HG03175 (cell line): Measurements from ENCODE around the gene ATP6V0E2.
"Not testable (repeated sequence)": the region's sequence is repeated elsewhere in the genome, so short reads cannot be mapped to it uniquely, and the experiment has no call there.

Experiments
- ATAC-seq: cut with Tn5 transposase; IDR thresholded peaks from one replicate; pipeline ENCODE4 v1.9.1; 2021; ENCODE audit warnings: mild to moderate bottlenecking, moderate library complexity; ENCODE audit not compliant: unreplicated experiment

The ATP6V0E2 gene

GRCh38 chr7:149873074-149873969 lies at the start of gene ATP6V0E2:
Gene ATP6V0E2, plus strand, starts transcription at chr7:149873969. Its CDS starts 97 bp downstream, at chr7:149874066.
- peak; percentile 93 for ATAC-seq

GRCh38 chr7:149824301-149824741 lies 49.4 kb upstream of the ATP6V0E2 start:
- ATAC-seq: no peak

- no peak for ATAC-seq
Observed at GRCh38 chr7:149824748-149825566, 48.8 kb upstream of the ATP6V0E2 start.

GRCh38 chr7:149825567-149826343 lies 48.0 kb upstream of the ATP6V0E2 start:
- no peak for ATAC-seq

GRCh38 chr7:149826344-149827088 lies 47.3 kb upstream of the ATP6V0E2 start:
- no peak for ATAC-seq

GRCh38 chr7:149827089-149827981 lies 46.4 kb upstream of the ATP6V0E2 start:
- no peak for ATAC-seq

GRCh38 chr7:149828357-149829309 lies 45.1 kb upstream of the ATP6V0E2 start:
- no peak for ATAC-seq

GRCh38 chr7:149830527-149830926 lies 43.2 kb upstream of the ATP6V0E2 start:
- ATAC-seq: not testable (repeated sequence)

- ATAC-seq: no peak
Observed at GRCh38 chr7:149830997-149831740, 42.6 kb upstream of the ATP6V0E2 start.

GRCh38 chr7:149831741-149832219 lies 42.0 kb upstream of the ATP6V0E2 start:
- no peak for ATAC-seq

GRCh38 chr7:149832332-149833041 lies 41.3 kb upstream of the ATP6V0E2 start:
- no peak for ATAC-seq

- ATAC-seq: no peak
Observed at GRCh38 chr7:149833495-149834130, 40.2 kb upstream of the ATP6V0E2 start.

GRCh38 chr7:149834601-149835000 lies 39.2 kb upstream of the ATP6V0E2 start:
- ATAC-seq: no peak

GRCh38 chr7:149836434-149836833 lies 37.3 kb upstream of the ATP6V0E2 start:
- ATAC-seq: no peak

- ATAC-seq: no peak
Observed at GRCh38 chr7:149837564-149838223, 36.1 kb upstream of the ATP6V0E2 start.
